Endothelial cell of umbilical vein (primary cell): ENCODE measurements around the gene ARMH3. TPM values are rescaled to one million over a fixed set of nuclear protein-coding genes. Genes with fewer than 3 reads are reported as not detected.

Experiments
- BruUV-seq: library from RNA; stranded (reverse); fragments of 400-500 nt; replicated peaks from 2 replicates; lab custom pipeline; 2021; lab: Mats Ljungman, UMichigan
- CTCF ChIA-PET: fragments of 300-600, 350-600 bp; sonication (Branson Sonifier 250); formaldehyde crosslinking; loops from one replicate; lab custom pipeline; 2021; ENCODE audit warnings: antibody characterized with exemption, inconsistent platforms; lab: Charles Lee
- POLR2A ChIA-PET: fragments of 300-600, 350-600 bp; sonication (Branson Sonifier 250); formaldehyde crosslinking; loops from one replicate; lab custom pipeline; 2021; ENCODE audit warnings: antibody characterized with exemption, inconsistent platforms; lab: Charles Lee
- DNase-seq: peaks from one replicate; pipeline ENCODE4 v3.0.0-alpha.2; 2011; ENCODE audit warnings: low read depth, low spot score
- FAIRE-seq: peaks from 2 replicates; lab custom pipeline; 2011; peaks lifted over from hg19 to GRCh38; lab: Jason Lieb, UNC
- H2AFZ ChIP-seq: 2 replicates; pipeline ENCODE4 v1.6.0; 2012; ENCODE audit warnings: low read depth, low read length, control low read depth, inconsistent platforms
- H3K27ac ChIP-seq: 2 replicates; pipeline ENCODE4 v1.5.1; 2011; ENCODE audit warnings: low read depth, mild to moderate bottlenecking, control low read depth, low read length, moderate library complexity; ENCODE audit not compliant: insufficient read depth
- H3K27me3 ChIP-seq, 2 experiments: 2 replicates each; pipeline versions ENCODE4 v1.6.0 to v1.6.1; 2011; ENCODE audit warnings: low read length in 2 of 2, mixed read lengths in 1 of 2; ENCODE audit not compliant: control insufficient read depth in 2 of 2, insufficient read depth in 2 of 2
- H3K36me3 ChIP-seq, 2 experiments: 2 replicates in 1 of 2; 3 replicates in 1 of 2; pipeline ENCODE4 v1.5.1; 2011; ENCODE audit warnings: low read length in 2 of 2, mild to moderate bottlenecking in 1 of 2, moderate library complexity in 1 of 2; ENCODE audit not compliant: control insufficient read depth in 2 of 2, insufficient read depth in 2 of 2; ENCODE audit errors: extremely low read depth in 1 of 2
- H3K4me1 ChIP-seq: 3 replicates; pipeline ENCODE4 v1.5.1; 2011; ENCODE audit warnings: mild to moderate bottlenecking, low read length; ENCODE audit not compliant: control insufficient read depth, insufficient read depth; ENCODE audit errors: extremely low read depth
- H3K4me2 ChIP-seq: 2 replicates; pipeline ENCODE4 v1.6.1; 2011; ENCODE audit warnings: low read length, control low read depth, mixed read lengths; ENCODE audit not compliant: insufficient read depth
- H3K4me3 ChIP-seq, 3 experiments: fragments of 200-600 bp in 1 of 3; sonication (generic), shearing (Covaris generic) in 1 of 3; replicated peaks in 1 of 3; 2 replicates each; pipeline ENCODE4 v1.5.1; 2011 to 2016; ENCODE audit warnings: control low read depth in 3 of 3, low read length in 3 of 3, mild to moderate bottlenecking in 2 of 3, inconsistent platforms in 1 of 3, low read depth in 1 of 3, moderate library complexity in 1 of 3; ENCODE audit not compliant: insufficient read depth in 1 of 3
- H3K79me2 ChIP-seq: 2 replicates; pipeline ENCODE4 v1.6.0; 2012; ENCODE audit warnings: low read length, inconsistent platforms; ENCODE audit not compliant: control insufficient read depth, insufficient read depth
- H3K9ac ChIP-seq: replicated peaks from 2 replicates; pipeline ENCODE3; 2011; ENCODE audit warnings: low read length, control low read depth; ENCODE audit not compliant: insufficient read depth; ENCODE audit errors: extremely low read depth
- H3K9me1 ChIP-seq: replicated peaks from 3 replicates; pipeline ENCODE4 v1.6.0; 2011; ENCODE audit warnings: mild to moderate bottlenecking, low read length; ENCODE audit not compliant: control insufficient read depth, insufficient read depth; ENCODE audit errors: extremely low read depth
- H3K9me3 ChIP-seq: replicated peaks from 2 replicates; pipeline ENCODE4 v1.5.1; 2012; ENCODE audit warnings: low read length, inconsistent platforms; ENCODE audit not compliant: control insufficient read depth, insufficient read depth
- H4K20me1 ChIP-seq: replicated peaks from 2 replicates; pipeline ENCODE3; 2011; ENCODE audit warnings: mild to moderate bottlenecking, low read length; ENCODE audit not compliant: control insufficient read depth, insufficient read depth; ENCODE audit errors: extremely low read depth
- CTCF ChIP-seq, 2 donors: IDR thresholded peaks; 1 replicate in 1 of 2; 2 replicates in 1 of 2; pipeline ENCODE4 v1.5.1; 2011; ENCODE audit warnings: low read length in 2 of 2, mild to moderate bottlenecking in 2 of 2, moderate library complexity in 2 of 2, control low read depth in 1 of 2, inconsistent platforms in 1 of 2, low read depth in 1 of 2; ENCODE audit not compliant: insufficient read depth in 1 of 2; ENCODE audit errors: extremely low read depth in 1 of 2
- EZH2 ChIP-seq: IDR thresholded peaks from 2 replicates; pipeline ENCODE4 v1.6.1; 2012; ENCODE audit warnings: borderline replicate concordance, low read depth, mild to moderate bottlenecking, moderate library complexity, low read length, inconsistent platforms; ENCODE audit not compliant: severe bottlenecking
- FOS ChIP-seq: IDR thresholded peaks from 2 replicates; pipeline ENCODE4 v1.6.1; 2011; ENCODE audit warnings: mild to moderate bottlenecking, low read length, moderate library complexity, borderline replicate concordance; ENCODE audit not compliant: insufficient read depth
- GATA2 ChIP-seq: IDR thresholded peaks from 2 replicates; pipeline ENCODE4 v1.7.0; 2011; ENCODE audit warnings: low read depth, mild to moderate bottlenecking, moderate library complexity, mixed read lengths, low read length; ENCODE audit not compliant: insufficient read length, insufficient read depth
- MAX ChIP-seq: IDR thresholded peaks from 2 replicates; pipeline ENCODE4 v1.6.1; 2011; ENCODE audit not compliant: insufficient read depth, insufficient read length
- MYC ChIP-seq: IDR thresholded peaks from one replicate; pipeline ENCODE4 v1.6.1; 2011; ENCODE audit warnings: mild to moderate bottlenecking, low read depth, low read length
- POLR2A ChIP-seq: IDR thresholded peaks from 2 replicates; pipeline ENCODE4 v1.6.1; 2012; ENCODE audit warnings: low read depth, mild to moderate bottlenecking, control low read depth, low read length
- POLR2AphosphoS5 ChIP-seq: IDR thresholded peaks from 2 replicates; pipeline ENCODE4 v1.6.1; 2012; ENCODE audit warnings: low read depth, mild to moderate bottlenecking, control low read depth, low read length, moderate library complexity; ENCODE audit not compliant: insufficient read depth
- dilution Hi-C: fragments of 300-500 bp; cut with MboI; formaldehyde crosslinking; loops from one replicate; pipeline ENCODE4 v1.15.0; 2019; ENCODE audit warnings: low sequenced_read_pairs; ENCODE audit not compliant: extremely low pct_ligation_motif_present
- intact Hi-C: fragments of 100-400 bp; cut with micrococcal nuclease; formaldehyde crosslinking; loops from one replicate; pipeline ENCODE4 v1.10.0; 2022
- polyA plus RNA-seq, 4 experiments: library from polyadenylated mRNA; depleted of rRNA in 3 of 4; stranded (reverse) in 3 of 4; unstranded in 1 of 4; fragments of >200 nt; gene quantifications; 2 replicates each; pipeline versions ENCODE4 v1.2.1 to v1.2.3, GENCODE V29; 2011 to 2012; ENCODE audit warnings: missing spikeins in 1 of 4
- total RNA-seq: library from RNA; stranded (reverse); gene quantifications from 2 replicates; pipeline ENCODE4 v1.2.3, GENCODE V29; 2021

The ARMH3 gene
- total and polyA plus RNA-seq, 2 donors (not counting 3 experiments of a cell fraction or from before 2014, with no cell fraction given) = 13.1 to 17.6 TPM

- dilution Hi-C loops (no loop called here), intact Hi-C loops (no loop called here)
- CTCF ChIA-PET = interaction anchor here (0.8 to 4.1 kb wide), 8 partner anchors 9 to 121 kb away, joined by 4 to 20 read pairs (median 6); no protein-coding TSS in a partner anchor
- BruUV-seq = no TSS peak
- no peak overlapping the region for H3K4me3 ChIP-seq
- peaks cover 7% of the 10 kb centered on the region for H3K4me1 ChIP-seq
- peak; percentile 62 for FAIRE-seq
- H4K20me1 ChIP-seq = no peaks in the 10 kb centered on the region
- H2AFZ ChIP-seq = no peak overlapping the region
- TF ChIP-seq CTCF (IDR thresholded peaks at IDR 0.05; ENCODE audit: extremely low read depth in 1 of 2, insufficient read depth in 1 of 2, low read depth in 1 of 2, low read length in 2 of 2) (no peak), EZH2 (no peak), POLR2AphosphoS5 (no peak), POLR2A (no peak), GATA2 (no peak), FOS (no peak), MYC (no peak), MAX (no peak)
- no peak overlapping the region for H3K4me2 ChIP-seq
- no peak for DNase-seq
- H3K27me3 ChIP-seq = no peaks in the 10 kb centered on the region
- no peaks in the 10 kb centered on the region for H3K36me3 ChIP-seq
- POLR2A ChIA-PET = interaction anchor here (0.6 kb wide), 2 partner anchors 86 to 880 kb away, joined by 5 to 6 read pairs; no protein-coding TSS in a partner anchor
- H3K9me1 ChIP-seq = no peaks in the 10 kb centered on the region
- no peaks in the 10 kb centered on the region for H3K79me2 ChIP-seq
- H3K9me3 ChIP-seq = no peaks in the 10 kb centered on the region
- no peak overlapping the region for H3K9ac ChIP-seq
- H3K27ac ChIP-seq = no peak overlapping the region
Measured at GRCh38 chr10:101961591-101962498, 94.1 kb downstream of the ARMH3 start.
